Measurements from ENCODE around the gene LCN1.

GRCh38 chr9:135522137-135522877 is 1.1 kb downstream of the LCN1 start:
- no peak for TF ChIP-seq EZH2phosphoT487 (IDR thresholded peaks at IDR 0.05; ENCODE audit: insufficient read depth, low read depth)
- TF ChIP-seq EZH2 (IDR thresholded peaks at IDR 0.05; ENCODE audit: insufficient read depth, poor library complexity, severe bottlenecking): no peak

Data from GM23248 (cell line).